ENCODE measurements around the gene UNC50. TPM values are rescaled to one million over a fixed set of nuclear protein-coding genes. Genes with fewer than 3 reads are reported as not detected.

Gene UNC50
- polyA plus RNA-seq, 3 donors: 62.2 to 80.2 (median 64.7) TPM

GRCh38 chr2:98569915-98570314 is 38.5 kb upstream of the UNC50 start:
- DNase-seq (ENCODE audit: extremely low read depth in 1 of 11, low read depth in 9 of 11, low spot score in 4 of 11): no peak

- no peak for DNase-seq (ENCODE audit: extremely low read depth in 1 of 11, low read depth in 9 of 11, low spot score in 4 of 11)
These were observed 38.0 kb upstream of the UNC50 start for GRCh38 chr2:98570356-98570755.

DNA sequence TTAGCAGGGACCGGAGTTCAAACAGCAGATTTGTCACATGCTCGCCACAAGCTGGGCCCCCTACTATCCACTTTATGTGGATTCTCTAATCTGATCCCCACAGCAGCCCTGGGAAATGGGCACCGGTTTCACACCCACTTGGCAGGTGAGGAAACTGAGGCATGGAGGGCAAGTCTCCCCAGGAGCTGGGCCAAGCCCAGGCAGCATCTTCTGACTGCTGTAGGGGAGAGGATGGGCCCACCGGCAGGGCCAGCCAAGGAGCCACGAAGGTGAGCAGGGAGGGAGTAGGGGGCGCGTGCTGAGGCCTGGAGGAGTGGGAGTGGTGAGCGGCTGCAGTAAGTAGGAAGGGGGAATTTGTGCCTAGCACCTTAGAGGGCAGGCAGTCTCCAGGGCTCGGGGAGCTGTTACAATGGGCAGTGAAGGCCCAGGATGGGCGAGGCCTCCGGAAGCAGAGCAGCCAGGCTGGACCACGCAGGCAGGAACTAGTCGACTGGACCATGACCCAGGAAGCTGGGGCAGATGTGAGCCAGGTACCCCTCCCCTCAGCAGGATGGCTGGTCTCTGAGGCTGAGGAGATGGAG is 37.2 kb upstream of the UNC50 start:
- DNase-seq (ENCODE audit: extremely low read depth in 1 of 11, low read depth in 9 of 11, low spot score in 4 of 11): no peak

- no peak for DNase-seq (ENCODE audit: extremely low read depth in 1 of 11, low read depth in 9 of 11, low spot score in 4 of 11)
These were observed 36.6 kb upstream of the UNC50 start for GRCh38 chr2:98571796-98572195.

GRCh38 chr2:98572211-98572610 is 36.2 kb upstream of the UNC50 start:
- no peak for DNase-seq (ENCODE audit: extremely low read depth in 1 of 11, low read depth in 9 of 11, low spot score in 4 of 11)

DNA sequence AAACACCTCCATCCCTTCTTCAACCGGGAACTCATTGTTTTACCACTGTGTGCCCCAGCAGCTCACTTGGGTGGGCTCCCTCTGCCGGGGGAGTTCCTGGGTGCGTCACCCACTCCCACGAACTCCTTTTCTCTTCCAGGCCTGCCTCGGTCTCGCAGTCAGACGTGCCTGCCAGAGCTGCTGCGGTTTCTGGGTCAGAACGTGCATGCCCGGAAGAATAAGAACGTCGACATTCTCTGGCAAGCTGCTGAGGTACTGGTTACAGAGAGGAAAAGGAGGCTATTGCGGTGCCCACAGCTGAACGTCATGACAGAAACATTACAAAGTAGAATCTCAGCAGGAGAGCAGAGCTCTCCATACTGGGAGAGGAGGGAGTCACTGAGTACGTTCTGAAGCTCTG is 35.7 kb upstream of the UNC50 start:
- DNase-seq (ENCODE audit: extremely low read depth in 1 of 11, low read depth in 9 of 11, low spot score in 4 of 11): no peak

DNA sequence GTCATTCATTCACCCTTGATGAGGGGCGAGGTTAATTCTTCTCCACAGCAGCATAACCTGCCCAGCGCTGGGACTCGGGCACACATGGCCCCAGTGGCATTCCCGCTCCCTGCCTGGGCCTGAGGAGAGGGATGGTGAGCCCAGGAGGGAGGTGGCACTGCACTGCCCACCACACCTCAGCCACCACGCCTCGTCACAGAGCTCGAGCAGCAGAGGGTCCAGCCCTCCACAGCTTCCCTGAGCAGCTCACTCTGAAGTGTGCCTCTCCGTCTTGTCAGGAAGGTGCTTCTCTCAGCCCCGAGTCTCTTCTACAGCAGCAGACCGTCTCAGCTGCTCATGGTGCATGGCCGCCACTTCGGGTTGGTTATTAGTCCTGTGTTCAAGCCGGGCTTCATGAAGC is 35.0 kb upstream of the UNC50 start:
- no peak for DNase-seq (ENCODE audit: extremely low read depth in 1 of 11, low read depth in 9 of 11, low spot score in 4 of 11)

- no peak for DNase-seq (ENCODE audit: extremely low read depth in 1 of 11, low read depth in 9 of 11, low spot score in 4 of 11)
These were observed 31.6 kb upstream of the UNC50 start for GRCh38 chr2:98576666-98577312.

DNA sequence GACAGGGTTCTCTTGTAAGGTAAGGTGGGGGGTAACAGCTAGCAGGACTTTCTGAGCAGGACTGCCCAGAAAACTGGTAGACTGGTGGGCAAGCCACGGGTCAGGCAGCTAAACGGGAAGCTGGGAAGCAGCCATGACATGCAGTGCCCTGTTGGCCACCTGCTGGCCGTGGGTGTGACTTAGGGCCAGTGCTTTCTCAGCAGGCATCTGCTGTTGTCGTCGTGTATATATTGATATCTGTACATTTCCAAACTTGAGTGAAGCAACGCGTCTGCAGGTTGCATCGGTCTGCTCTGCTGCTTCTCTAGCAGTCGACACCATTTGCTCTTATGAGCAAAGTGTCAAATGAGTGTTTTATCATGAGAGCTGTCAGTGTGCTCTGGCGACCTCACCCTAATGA is 31.1 kb upstream of the UNC50 start:
- DNase-seq (ENCODE audit: extremely low read depth in 1 of 11, low read depth in 9 of 11, low spot score in 4 of 11): no peak

GRCh38 chr2:98578231-98578630 is 30.2 kb upstream of the UNC50 start:
- no peak for DNase-seq (ENCODE audit: extremely low read depth in 1 of 11, low read depth in 9 of 11, low spot score in 4 of 11)

- no peak for DNase-seq (ENCODE audit: extremely low read depth in 1 of 11, low read depth in 9 of 11, low spot score in 4 of 11)
These were observed 28.5 kb upstream of the UNC50 start for GRCh38 chr2:98579926-98580325.

DNA sequence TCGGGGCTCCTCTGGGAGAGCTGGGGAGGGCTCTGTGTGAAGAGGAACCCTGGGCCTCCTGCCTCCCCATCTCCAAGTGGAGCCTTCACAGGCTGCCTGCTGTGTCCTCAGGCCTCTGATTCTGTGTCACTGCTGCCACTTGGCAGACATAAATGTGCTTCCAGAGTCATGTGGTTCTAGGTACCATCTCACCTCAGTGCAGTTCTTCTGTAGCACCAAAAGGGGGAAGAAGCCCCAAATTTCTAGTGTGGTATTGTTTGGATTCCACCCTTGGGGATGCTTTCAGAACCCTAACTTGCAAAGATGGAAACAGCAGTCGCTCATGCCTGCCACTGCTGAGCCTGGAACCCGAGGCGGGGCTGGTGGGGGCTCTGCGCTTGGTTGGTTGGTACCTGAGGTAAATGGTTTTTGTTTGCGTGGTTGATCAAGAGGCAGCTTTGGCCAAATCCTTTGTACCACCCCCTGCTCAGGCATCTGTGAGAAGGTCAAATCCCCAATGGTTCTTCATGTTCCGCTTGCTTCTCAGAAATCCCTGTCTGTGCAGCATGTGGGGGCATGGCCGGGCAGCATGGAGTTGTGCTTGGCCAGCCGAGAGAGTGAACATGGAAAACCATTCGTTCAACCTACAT is 27.6 kb upstream of the UNC50 start:
- no peak for DNase-seq (ENCODE audit: extremely low read depth in 1 of 11, low read depth in 9 of 11, low spot score in 4 of 11)

DNA sequence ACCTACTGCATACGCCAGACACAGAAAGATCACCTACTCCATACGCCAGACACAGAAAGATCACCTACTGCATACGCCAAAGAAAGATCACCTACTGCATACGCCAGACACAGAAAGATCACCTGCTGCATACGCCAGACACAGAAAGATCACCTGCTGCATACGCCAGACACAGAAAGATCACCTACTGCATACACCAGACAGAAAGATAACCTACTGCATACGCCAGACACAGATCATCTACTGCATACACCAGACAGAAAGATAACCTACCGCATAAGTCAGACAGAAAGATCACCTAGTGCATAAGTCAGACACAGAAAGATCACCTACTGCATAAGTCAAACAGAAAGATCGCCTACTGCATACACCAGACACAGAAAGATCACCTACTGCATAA is 25.9 kb upstream of the UNC50 start:
- no peak for DNase-seq (ENCODE audit: extremely low read depth in 1 of 11, low read depth in 9 of 11, low spot score in 4 of 11)

DNA sequence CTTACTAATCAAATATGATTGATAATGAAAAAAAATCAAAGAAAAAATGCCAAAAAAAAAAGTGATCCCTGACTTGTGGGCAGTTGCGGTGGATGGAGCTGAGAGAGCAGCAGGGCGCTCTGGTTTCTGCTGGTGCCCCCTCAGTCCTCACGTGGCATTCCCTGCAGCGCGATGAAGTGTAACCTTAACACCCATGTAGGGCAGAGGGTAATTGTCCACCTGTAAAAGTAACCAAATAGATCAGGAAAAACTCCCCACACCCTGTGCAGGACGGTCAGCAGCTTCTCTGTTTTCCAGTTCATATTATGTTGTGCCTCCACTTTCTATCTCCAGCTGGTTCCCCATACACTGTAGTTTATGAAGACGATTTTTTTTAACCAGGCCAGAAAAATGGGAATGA is 25.1 kb upstream of the UNC50 start:
- DNase-seq (ENCODE audit: extremely low read depth in 1 of 11, low read depth in 9 of 11, low spot score in 4 of 11): no peak

DNA sequence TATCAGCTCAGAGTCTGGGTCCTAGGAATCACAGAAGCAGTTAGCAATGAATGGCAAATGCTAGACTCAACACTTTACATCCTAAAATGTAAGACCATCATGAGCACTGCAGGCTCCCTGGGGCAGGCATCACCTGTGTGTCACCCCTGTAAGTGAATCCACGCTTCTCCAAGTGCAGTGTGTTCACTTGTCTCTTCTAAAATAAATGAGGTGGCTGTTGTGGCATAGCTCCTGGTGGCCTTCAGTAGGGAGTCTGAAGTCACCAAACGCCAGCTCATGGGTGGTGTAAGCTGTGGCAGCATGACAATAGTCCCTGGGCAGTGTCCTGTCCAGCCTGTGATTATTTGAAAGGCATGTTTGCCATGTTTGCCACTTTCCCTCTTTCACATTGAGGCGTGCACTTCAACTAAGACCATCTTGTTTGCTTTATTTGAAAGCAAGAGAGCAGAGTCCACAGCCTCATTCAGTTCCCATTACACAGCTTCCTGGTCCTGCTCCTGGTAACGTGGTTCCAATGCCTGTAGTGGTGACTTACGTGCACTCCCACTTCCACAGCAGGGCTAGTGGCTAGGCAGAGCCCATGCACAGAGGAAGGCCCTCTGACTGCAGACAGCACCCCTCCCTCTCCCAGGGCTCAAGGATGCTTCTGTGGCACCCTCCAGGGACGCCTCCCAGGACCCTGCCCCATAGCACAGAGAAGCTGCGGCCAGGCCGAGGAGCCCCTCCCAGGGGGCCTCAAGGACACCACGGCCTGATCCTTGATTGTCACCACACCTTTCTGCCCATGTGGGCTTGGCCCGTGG is 24.4 kb upstream of the UNC50 start:
- no peak for DNase-seq (ENCODE audit: extremely low read depth in 1 of 11, low read depth in 9 of 11, low spot score in 4 of 11)

- no peak for DNase-seq (ENCODE audit: extremely low read depth in 1 of 11, low read depth in 9 of 11, low spot score in 4 of 11)
These were observed 23.0 kb upstream of the UNC50 start for GRCh38 chr2:98585386-98585785.

DNA sequence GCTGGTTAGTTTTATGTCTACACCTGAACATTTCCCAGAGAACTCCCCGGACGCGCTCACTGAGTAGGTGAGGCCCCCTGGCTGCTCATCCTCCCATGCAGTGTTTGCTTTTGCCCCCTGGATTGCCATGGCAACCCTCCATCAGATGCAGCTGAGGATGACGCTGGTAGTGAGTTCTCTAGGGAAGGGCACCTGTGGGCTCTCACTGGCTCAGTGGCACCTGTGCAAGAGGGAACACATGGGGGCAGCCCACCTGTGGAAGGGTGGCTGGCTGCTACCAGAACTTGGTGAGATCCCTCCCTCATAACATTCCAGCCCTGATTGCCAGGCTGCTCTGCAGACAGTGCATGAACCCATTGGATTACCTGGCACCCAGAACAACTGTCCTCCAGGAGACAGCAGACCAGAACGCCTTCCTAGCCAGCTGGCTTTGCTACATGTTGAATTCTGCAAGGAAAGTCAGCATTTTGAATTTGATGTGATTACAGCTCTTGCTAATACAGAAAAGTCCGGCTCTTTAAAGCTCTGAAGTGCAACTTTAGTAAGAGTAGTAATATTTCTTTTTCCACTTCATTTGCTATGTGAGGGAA is 21.7 kb upstream of the UNC50 start:
- no peak for DNase-seq (ENCODE audit: extremely low read depth in 1 of 11, low read depth in 9 of 11, low spot score in 4 of 11)

GRCh38 chr2:98588880-98589431 is 19.4 kb upstream of the UNC50 start:
- DNase-seq (ENCODE audit: extremely low read depth in 1 of 11, low read depth in 9 of 11, low spot score in 4 of 11): no peak

GRCh38 chr2:98589489-98589888 is 18.9 kb upstream of the UNC50 start:
- no peak for DNase-seq (ENCODE audit: extremely low read depth in 1 of 11, low read depth in 9 of 11, low spot score in 4 of 11)
